Activated naive CD4-positive, alpha-beta T cell treated with anti-CD3 and anti-CD28 coated beads for 36 hours (primary cell): ENCODE data around the gene UQCRC1. TPM values are rescaled to one million over a fixed set of nuclear protein-coding genes. Genes with fewer than 3 reads are reported as not detected.

Source experiments
- CTCF ChIA-PET: fragments of 350-600 bp; sonication (Branson Sonifier 250); formaldehyde crosslinking; loops from one replicate; lab custom pipeline; 2021; ENCODE audit warnings: antibody characterized with exemption; lab: Charles Lee
- DNase-seq: peaks from one replicate; pipeline ENCODE4 v3.0.0-alpha.2; 2020
- H3K27ac Mint-ChIP-seq: one replicate; pipeline ENCODE4 v1.8.0; 2021; ENCODE audit warnings: mild to moderate bottlenecking, mixed read lengths
- H3K27me3 Mint-ChIP-seq: one replicate; pipeline ENCODE4 v1.8.0; 2021; ENCODE audit warnings: low read depth, mixed read lengths
- H3K36me3 Mint-ChIP-seq: one replicate; pipeline ENCODE4 v1.8.0; 2021; ENCODE audit warnings: low read depth, mixed read lengths
- H3K4me1 Mint-ChIP-seq: one replicate; pipeline ENCODE4 v1.8.0; 2021; ENCODE audit warnings: low read depth, mixed read lengths
- H3K4me3 Mint-ChIP-seq: one replicate; pipeline ENCODE4 v1.8.0; 2021; ENCODE audit warnings: mild to moderate bottlenecking, moderate library complexity, mixed read lengths
- H3K9me3 Mint-ChIP-seq: one replicate; pipeline ENCODE4 v1.8.0; 2021; ENCODE audit warnings: mixed read lengths
- intact Hi-C: fragments of 100-400 bp; cut with micrococcal nuclease; formaldehyde crosslinking; loops from one replicate; pipeline ENCODE4 v1.15.1; 2023
- total RNA-seq, 2 experiments: library from RNA; stranded (reverse); gene quantifications; one replicate each; pipeline ENCODE4 v1.2.3, GENCODE V29; 2021

The UQCRC1 gene
- total RNA-seq, 2 experiments from 2014 or later: 211 to 232 TPM

GRCh38 chr3:48595526-48596121 lies 13.8 kb downstream of the UQCRC1 start:
- Mint-ChIP-seq H3K4me1 (peaks cover 6% of the 10 kb centered on the region), H3K4me3 (no peak overlapping the region), H3K27ac (no peak overlapping the region), H3K9me3 (no peaks in the 10 kb centered on the region), H3K27me3 (peaks cover 19% of the 10 kb centered on the region), H3K36me3 (peaks cover 3% of the 10 kb centered on the region)
- CTCF ChIA-PET: no interaction called here
- no peak for DNase-seq
- intact Hi-C loops: no loop called here

GRCh38 chr3:48595075-48595525 lies 14.3 kb downstream of the UQCRC1 start, which contains the start of gene COL7A1:
Gene COL7A1, minus strand, starts transcription at chr3:48595329. Its CDS starts 170 bp downstream, at chr3:48595159.
- Mint-ChIP-seq H3K27ac (no peak within 1 kb of the TSS), H3K4me1 (peaks cover 6% of the 10 kb centered on the region), H3K36me3 (peaks cover under 1% of the 10 kb centered on the region), H3K9me3 (no peaks in the 10 kb centered on the region), H3K4me3 (no peak within 1 kb of the TSS), H3K27me3 (peaks cover 19% of the 10 kb centered on the region)
- CTCF ChIA-PET: no interaction called here
- no peak for DNase-seq
- intact Hi-C loops: no loop called here

- CTCF ChIA-PET: interaction anchor here (0.5 kb wide), 1 partner anchor 30 kb away, joined by 3 read pairs; no protein-coding TSS in a partner anchor
- Mint-ChIP-seq H3K4me1 (peaks cover 6% of the 10 kb centered on the region), H3K4me3 (no peak overlapping the region), H3K27ac (no peak overlapping the region), H3K36me3 (no peaks in the 10 kb centered on the region), H3K9me3 (no peaks in the 10 kb centered on the region), H3K27me3 (peaks cover 23% of the 10 kb centered on the region)
- DNase-seq: no peak
- intact Hi-C loops: no loop called here
Measured at GRCh38 chr3:48594417-48595049, 14.9 kb downstream of the UQCRC1 start.

- intact Hi-C loops: no loop called here
- H3K36me3 Mint-ChIP-seq: no peaks in the 10 kb centered on the region
- DNase-seq: no peak
- H3K4me3 Mint-ChIP-seq: no peak overlapping the region
- peaks cover 6% of the 10 kb centered on the region for H3K4me1 Mint-ChIP-seq
- H3K9me3 Mint-ChIP-seq: no peaks in the 10 kb centered on the region
- no peak overlapping the region for H3K27ac Mint-ChIP-seq
- CTCF ChIA-PET: no interaction called here
- H3K27me3 Mint-ChIP-seq: peaks cover 31% of the 10 kb centered on the region
Measured at GRCh38 chr3:48593337-48593736, 16.1 kb downstream of the UQCRC1 start.

- CTCF ChIA-PET: interaction anchor here (0.6 kb wide), 1 partner anchor 25 kb away, joined by 3 read pairs; no protein-coding TSS in a partner anchor
- DNase-seq: no peak
- Mint-ChIP-seq H3K36me3 (no peaks in the 10 kb centered on the region), H3K9me3 (no peaks in the 10 kb centered on the region), H3K4me3 (no peak overlapping the region), H3K4me1 (peaks cover 6% of the 10 kb centered on the region), H3K27me3 (peaks cover 36% of the 10 kb centered on the region), H3K27ac (no peak overlapping the region)
- intact Hi-C loops: no loop called here
Measured at GRCh38 chr3:48592519-48593087, 16.8 kb downstream of the UQCRC1 start.

GRCh38 chr3:48591886-48592518 lies 17.4 kb downstream of the UQCRC1 start:
- H3K36me3 Mint-ChIP-seq: no peaks in the 10 kb centered on the region
- CTCF ChIA-PET: interaction anchor here (0.6 kb wide), 1 partner anchor 26 kb away, joined by 3 read pairs; no protein-coding TSS in a partner anchor
- no peak overlapping the region for H3K27ac Mint-ChIP-seq
- no peaks in the 10 kb centered on the region for H3K9me3 Mint-ChIP-seq
- no peak overlapping the region for H3K4me3 Mint-ChIP-seq
- no peak for DNase-seq
- peaks cover 36% of the 10 kb centered on the region for H3K27me3 Mint-ChIP-seq
- intact Hi-C loops: no loop called here
- peaks cover 6% of the 10 kb centered on the region for H3K4me1 Mint-ChIP-seq

- peaks cover 6% of the 10 kb centered on the region for H3K4me1 Mint-ChIP-seq
- no peak overlapping the region for H3K27ac Mint-ChIP-seq
- DNase-seq: no peak
- H3K4me3 Mint-ChIP-seq: no peak overlapping the region
- no peaks in the 10 kb centered on the region for H3K9me3 Mint-ChIP-seq
- intact Hi-C loops: no loop called here
- peaks cover 36% of the 10 kb centered on the region for H3K27me3 Mint-ChIP-seq
- no peaks in the 10 kb centered on the region for H3K36me3 Mint-ChIP-seq
- CTCF ChIA-PET: no interaction called here
Measured at GRCh38 chr3:48591436-48591835, 18.0 kb downstream of the UQCRC1 start.

- CTCF ChIA-PET: no interaction called here
- peaks cover 27% of the 10 kb centered on the region for H3K27me3 Mint-ChIP-seq
- H3K9me3 Mint-ChIP-seq: no peaks in the 10 kb centered on the region
- DNase-seq: no peak
- H3K4me3 Mint-ChIP-seq: no peak overlapping the region
- no peaks in the 10 kb centered on the region for H3K4me1 Mint-ChIP-seq
- no peaks in the 10 kb centered on the region for H3K36me3 Mint-ChIP-seq
- intact Hi-C loops: no loop called here
- no peak overlapping the region for H3K27ac Mint-ChIP-seq
Measured at GRCh38 chr3:48588230-48588629, 21.2 kb downstream of the UQCRC1 start.

GRCh38 chr3:48587686-48588085 lies 21.8 kb downstream of the UQCRC1 start:
- intact Hi-C loops: no loop called here
- DNase-seq: no peak
- H3K36me3 Mint-ChIP-seq: no peaks in the 10 kb centered on the region
- no peaks in the 10 kb centered on the region for H3K9me3 Mint-ChIP-seq
- no peak overlapping the region for H3K27ac Mint-ChIP-seq
- peaks cover 22% of the 10 kb centered on the region for H3K27me3 Mint-ChIP-seq
- no peak overlapping the region for H3K4me3 Mint-ChIP-seq
- H3K4me1 Mint-ChIP-seq: no peaks in the 10 kb centered on the region
- CTCF ChIA-PET: no interaction called here

GRCh38 chr3:48585411-48585810 lies 24.0 kb downstream of the UQCRC1 start:
- H3K27ac Mint-ChIP-seq: no peak overlapping the region
- DNase-seq: no peak
- H3K9me3 Mint-ChIP-seq: no peaks in the 10 kb centered on the region
- intact Hi-C loops: no loop called here
- H3K36me3 Mint-ChIP-seq: no peaks in the 10 kb centered on the region
- peaks cover 17% of the 10 kb centered on the region for H3K27me3 Mint-ChIP-seq
- H3K4me1 Mint-ChIP-seq: no peaks in the 10 kb centered on the region
- no peak overlapping the region for H3K4me3 Mint-ChIP-seq
- CTCF ChIA-PET: interaction anchor here (0.6 kb wide), 1 partner anchor 45 kb away, joined by 4 read pairs; no protein-coding TSS in a partner anchor

- Mint-ChIP-seq H3K36me3 (no peaks in the 10 kb centered on the region), H3K27me3 (peaks cover 16% of the 10 kb centered on the region), H3K27ac (no peak overlapping the region), H3K4me1 (no peaks in the 10 kb centered on the region), H3K4me3 (no peak overlapping the region), H3K9me3 (no peaks in the 10 kb centered on the region)
- intact Hi-C loops: no loop called here
- CTCF ChIA-PET: interaction anchor here (0.6 kb wide), 1 partner anchor 44 kb away, joined by 4 read pairs; no protein-coding TSS in a partner anchor
- DNase-seq: no peak
Measured at GRCh38 chr3:48584836-48585235, 24.6 kb downstream of the UQCRC1 start.
